Gastrocnemius medialis (tissue), 4 donors: ENCODE results near the gene TMEM176A. TPM values are rescaled to one million over a fixed set of nuclear protein-coding genes. Genes with fewer than 3 reads are reported as not detected.

Experiments used
- ATAC-seq, 2 donors: fragments of 150-250 bp; one replicate each; pipeline ENCODE4 v1.9.1; 2016
- DNase-seq, 2 donors: peaks; one replicate each; pipeline ENCODE4 v3.0.0-alpha.2; 2019
- H3K27ac ChIP-seq, 4 donors: fragments of 200-600 bp; sonication (generic); 1 replicate in 1 of 4; 2 replicates in 3 of 4; pipeline ENCODE4 v1.5.1; 2016 to 2018; ENCODE audit warnings: mild to moderate bottlenecking in 2 of 4, moderate library complexity in 1 of 4
- H3K27me3 ChIP-seq, 3 donors: fragments of 200-600 bp; sonication (generic) in 2 of 3; 1 replicate in 1 of 3; 2 replicates in 2 of 3; pipeline versions ENCODE4 v1.5.1 to v1.6.0; 2016 to 2019; ENCODE audit warnings: mild to moderate bottlenecking in 1 of 3, moderate library complexity in 1 of 3
- H3K36me3 ChIP-seq, 2 donors: fragments of 200-600 bp; sonication (generic) in 1 of 2; one replicate each; pipeline ENCODE4 v1.5.1; 2017 to 2018
- H3K4me1 ChIP-seq, 2 donors: fragments of 200-600 bp; sonication (generic) in 1 of 2; one replicate each; pipeline ENCODE4 v1.5.1; 2016 to 2017; ENCODE audit warnings: mild to moderate bottlenecking in 2 of 2
- H3K4me3 ChIP-seq, 4 donors: fragments of 200-600 bp; sonication (generic) in 3 of 4; 1 replicate in 1 of 4; 2 replicates in 3 of 4; pipeline ENCODE4 v1.5.1; 2016 to 2019; ENCODE audit warnings: mild to moderate bottlenecking in 2 of 4
- H3K9me3 ChIP-seq, 3 donors: fragments of 200-600 bp; sonication (generic) in 2 of 3; 1 replicate in 1 of 3; 2 replicates in 2 of 3; pipeline ENCODE4 v1.5.1; 2016 to 2019
- POLR2A ChIP-seq, 2 donors: fragments of 450-650 bp; IDR thresholded peaks; one replicate each; pipeline ENCODE4 v1.6.1; 2017; ENCODE audit warnings: antibody characterized with exemption in 2 of 2, mild to moderate bottlenecking in 2 of 2, moderate library complexity in 2 of 2
- in situ Hi-C, 4 donors: fragments of 200-750 bp; cut with MboI; loops; one replicate each; pipeline versions ENCODE4 v1.15.0 to v1.8.0; 2017; ENCODE audit warnings: low sequenced_read_pairs in 4 of 4
- intact Hi-C: fragments of 100-400 bp; cut with DNase I; formaldehyde crosslinking; loops from one replicate; pipeline ENCODE4 v1.15.1; 2023; ENCODE audit warnings: low total_unique reads
- total RNA-seq, 4 donors: library from RNA; depleted of rRNA; stranded (reverse); fragments of >200 nt; gene quantifications; one replicate each; pipeline versions ENCODE4 v1.1.0 to v1.2.3, GENCODE V29; 2016
- TF ChIP-seq, protein P1 (sequence below), 5 experiments: fragments of 450-650 bp in 3 of 5; fragments of 200-600 bp in 2 of 5; sonication (generic) in 2 of 5; IDR thresholded peaks in 4 of 5; conservative IDR thresholded peaks in 1 of 5; 1 replicate in 4 of 5; 2 replicates in 1 of 5; pipeline ENCODE4 v1.5.1; 2016 to 2019; ENCODE audit warnings: antibody characterized with exemption in 5 of 5, mild to moderate bottlenecking in 3 of 5, moderate library complexity in 3 of 5

TMEM176A gene
- total RNA-seq, 4 donors from 2014 or later, result 5.2 to 12.9 (median 8.9) TPM

DNA sequence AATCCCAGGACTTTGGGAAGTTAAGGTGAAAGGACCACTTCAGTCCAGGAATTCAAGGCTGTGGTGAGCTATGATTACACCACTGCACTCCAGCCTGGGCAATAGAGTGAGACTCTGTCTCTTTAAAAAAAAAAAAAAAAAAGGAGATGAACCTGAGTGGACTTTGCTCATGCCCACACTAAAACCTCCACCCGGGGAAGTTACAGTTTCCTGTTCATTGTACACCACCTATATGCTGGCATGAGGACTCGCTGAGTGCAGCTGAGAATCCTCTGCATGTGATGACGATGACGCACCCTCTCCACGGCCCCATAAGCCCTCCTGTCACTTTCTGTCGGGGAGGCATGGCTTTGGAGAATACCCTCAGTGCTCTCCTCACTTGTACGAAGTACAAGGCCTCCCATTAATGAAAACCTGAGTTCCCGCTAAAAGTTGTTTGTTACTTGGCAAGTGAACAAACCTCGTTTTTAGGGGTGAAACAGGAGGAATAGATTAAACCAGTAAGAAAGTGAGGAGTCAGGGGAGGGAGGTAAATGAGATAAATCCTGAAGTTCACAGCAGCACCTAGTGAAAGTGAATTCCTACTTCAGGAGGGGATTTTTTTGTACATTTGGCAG lies 16.3 kb upstream of the TMEM176A start:
- in situ Hi-C loops, result loop anchor here in 3 of 4 donors (5.0 to 25.0 kb wide), 2 partner anchors 93 to 203 kb away; partner anchors contain the start of genes KCNH2 (in 3 of the 3) and NOS3 (in 3 of the 3)
- intact Hi-C loops, result no loop called here
- peaks cover 4 to 14% of the 10 kb centered on the region in 2 donors for H3K4me1 ChIP-seq

DNA sequence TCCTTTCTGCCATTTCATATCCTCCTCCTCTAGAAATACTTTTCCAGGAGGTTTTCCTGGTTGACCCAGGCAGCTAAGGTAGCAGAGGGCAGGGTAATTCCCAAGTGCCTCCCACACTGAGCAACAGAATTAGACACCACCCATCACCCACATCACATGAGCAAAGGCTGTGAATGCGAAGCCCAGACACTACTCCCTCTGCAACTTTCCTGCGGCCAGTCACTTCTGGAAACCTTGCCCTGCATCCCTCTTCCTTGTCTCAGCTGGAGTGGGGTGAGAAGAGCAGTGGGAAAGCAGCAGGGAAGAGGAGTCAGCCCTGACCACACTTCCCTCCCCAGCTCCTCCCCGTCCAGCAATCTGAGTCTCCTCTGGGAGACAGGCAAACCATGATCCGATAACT lies 15.6 kb upstream of the TMEM176A start:
- peak overlapping the region in 1 of 4 donors; percentile 15 for H3K27ac ChIP-seq
- peaks cover 4 to 14% of the 10 kb centered on the region in 2 donors for H3K4me1 ChIP-seq
- H3K4me3 ChIP-seq, result no peak overlapping the region
- TF ChIP-seq, protein P1, sequence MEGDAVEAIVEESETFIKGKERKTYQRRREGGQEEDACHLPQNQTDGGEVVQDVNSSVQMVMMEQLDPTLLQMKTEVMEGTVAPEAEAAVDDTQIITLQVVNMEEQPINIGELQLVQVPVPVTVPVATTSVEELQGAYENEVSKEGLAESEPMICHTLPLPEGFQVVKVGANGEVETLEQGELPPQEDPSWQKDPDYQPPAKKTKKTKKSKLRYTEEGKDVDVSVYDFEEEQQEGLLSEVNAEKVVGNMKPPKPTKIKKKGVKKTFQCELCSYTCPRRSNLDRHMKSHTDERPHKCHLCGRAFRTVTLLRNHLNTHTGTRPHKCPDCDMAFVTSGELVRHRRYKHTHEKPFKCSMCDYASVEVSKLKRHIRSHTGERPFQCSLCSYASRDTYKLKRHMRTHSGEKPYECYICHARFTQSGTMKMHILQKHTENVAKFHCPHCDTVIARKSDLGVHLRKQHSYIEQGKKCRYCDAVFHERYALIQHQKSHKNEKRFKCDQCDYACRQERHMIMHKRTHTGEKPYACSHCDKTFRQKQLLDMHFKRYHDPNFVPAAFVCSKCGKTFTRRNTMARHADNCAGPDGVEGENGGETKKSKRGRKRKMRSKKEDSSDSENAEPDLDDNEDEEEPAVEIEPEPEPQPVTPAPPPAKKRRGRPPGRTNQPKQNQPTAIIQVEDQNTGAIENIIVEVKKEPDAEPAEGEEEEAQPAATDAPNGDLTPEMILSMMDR (IDR thresholded peaks at IDR 0.05 in 4 of 5, conservative IDR thresholded peaks at IDR 0.05 in 1 of 5), result no peak
- TF ChIP-seq POLR2A (IDR thresholded peaks at IDR 0.05), result no peak
- in situ Hi-C loops (loop anchor here in 3 of 4 donors (5.0 to 25.0 kb wide), 2 partner anchors 92 to 202 kb away; partner anchors contain the start of genes KCNH2 (in 3 of the 3) and NOS3 (in 3 of the 3)), intact Hi-C loops (no loop called here)
- H3K9me3 ChIP-seq, result no peaks in the 10 kb centered on the region
- DNase-seq, result no peak
- ATAC-seq, result no peak
- H3K36me3 ChIP-seq, result no peaks in the 10 kb centered on the region
- no peaks in the 10 kb centered on the region for H3K27me3 ChIP-seq

More for the DNA sequence above, 16.3 kb upstream of the TMEM176A start:
- Histone ChIP-seq H3K36me3 (no peaks in the 10 kb centered on the region), H3K27me3 (no peaks in the 10 kb centered on the region), H3K4me3 (no peak overlapping the region), H3K27ac (no peak overlapping the region), H3K9me3 (no peaks in the 10 kb centered on the region)
- TF ChIP-seq, protein P1 (IDR thresholded peaks at IDR 0.05 in 4 of 5, conservative IDR thresholded peaks at IDR 0.05 in 1 of 5), result no peak
- no peak for TF ChIP-seq POLR2A (IDR thresholded peaks at IDR 0.05)
- ATAC-seq (no peak), DNase-seq (no peak)

DNA sequence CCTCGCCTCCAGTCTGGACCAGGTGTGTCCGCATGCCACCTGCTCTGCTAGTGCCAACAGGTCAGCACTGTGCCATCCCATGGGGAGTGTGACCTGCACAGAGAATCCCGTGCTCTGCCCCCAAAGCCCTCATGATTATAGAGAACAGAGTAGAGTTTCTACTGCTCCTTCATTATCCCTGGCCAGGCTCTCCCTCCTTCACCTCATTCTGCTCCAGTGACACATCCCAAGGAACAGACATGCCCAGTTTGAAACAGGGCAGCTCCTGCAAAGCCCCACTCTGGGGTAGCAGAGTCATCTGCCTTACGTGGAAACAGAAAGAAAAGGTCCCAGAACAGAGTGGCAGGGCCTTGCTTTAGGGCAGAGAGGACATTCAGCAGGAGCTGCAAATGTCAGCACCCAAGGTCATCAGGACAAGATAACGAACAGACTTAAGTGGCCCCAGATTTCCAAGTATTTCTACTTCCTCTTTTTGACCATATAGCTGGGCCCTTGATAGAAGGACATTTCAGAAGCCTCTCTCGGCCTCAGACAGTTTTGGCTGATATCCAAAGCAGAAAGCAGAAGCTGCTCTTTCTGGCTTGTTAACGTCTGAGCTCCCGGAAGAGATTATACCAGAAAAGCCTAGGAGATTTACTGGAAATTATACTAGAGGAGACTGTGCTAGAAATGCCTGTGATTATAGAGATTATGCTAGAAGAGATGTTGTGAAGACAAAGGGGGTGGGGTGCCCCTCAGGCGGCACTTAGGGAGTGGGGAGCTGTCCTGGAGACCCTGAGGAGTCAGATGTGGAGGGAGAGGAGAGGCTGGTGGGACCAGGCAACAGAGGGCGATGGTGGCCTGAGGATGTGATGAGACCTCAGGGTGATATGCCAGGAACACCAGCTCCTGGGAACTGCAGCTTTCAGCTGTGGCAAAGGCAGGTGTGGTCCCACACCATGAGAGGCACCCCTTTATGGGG lies 13.0 kb upstream of the TMEM176A start:
- Histone ChIP-seq H3K4me1 (peaks cover 4 to 14% of the 10 kb centered on the region in 2 donors), H3K4me3 (no peak overlapping the region), H3K27ac (peak overlapping the region; percentile 37 to 66 (median 61)), H3K27me3 (no peaks in the 10 kb centered on the region), H3K36me3 (no peaks in the 10 kb centered on the region), H3K9me3 (no peaks in the 10 kb centered on the region)
- intact Hi-C loops (no loop called here), in situ Hi-C loops (loop anchor here in 3 of 4 donors (25.0 kb wide), 1 partner anchor 200 kb away; the partner anchor contains the start of genes KCNH2 (in 3 of the 3) and NOS3 (in 3 of the 3))
- DNase-seq (no peak), ATAC-seq (peak in 1 of 2 donors; percentile 47)
- TF ChIP-seq, protein P1 (IDR thresholded peaks at IDR 0.05 in 4 of 5, conservative IDR thresholded peaks at IDR 0.05 in 1 of 5), result no peak
- TF ChIP-seq POLR2A (IDR thresholded peaks at IDR 0.05), result no peak

DNA sequence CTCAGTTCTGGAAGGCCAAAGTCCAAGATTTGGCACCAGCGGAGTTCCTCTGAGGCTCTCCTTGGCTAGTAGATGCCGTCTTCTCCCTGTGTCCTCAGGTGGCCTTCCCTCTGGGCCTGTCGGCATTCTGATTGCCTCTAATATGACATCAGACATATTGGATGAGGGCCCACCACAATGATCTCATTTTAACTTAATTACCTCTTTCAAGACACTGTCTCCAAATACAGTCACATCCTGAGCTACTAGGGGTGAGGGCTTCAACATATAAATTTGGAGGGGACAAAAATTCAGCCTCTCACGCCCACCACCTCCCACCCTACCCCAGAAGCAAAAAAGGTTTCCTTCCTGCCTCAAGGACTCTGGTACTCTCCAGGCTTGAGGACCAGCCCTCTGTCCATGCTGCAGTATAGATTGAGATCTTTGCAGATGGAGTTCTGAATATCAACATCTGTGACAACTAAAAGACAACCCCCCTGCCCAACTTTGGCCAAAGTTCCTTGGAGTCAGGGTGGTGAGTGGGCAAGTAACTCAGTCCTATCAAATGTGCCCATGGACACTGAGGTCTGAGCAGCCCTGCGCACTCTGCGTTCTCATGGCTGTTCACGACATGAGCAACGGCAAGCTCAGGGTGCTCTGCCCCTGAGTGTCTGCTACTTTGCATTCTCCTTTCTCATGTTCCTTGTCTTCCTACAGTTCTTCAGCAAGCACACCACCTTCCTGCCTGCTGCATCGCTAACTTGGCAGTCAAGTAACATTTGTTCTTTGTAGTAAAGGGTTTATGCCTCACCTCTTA lies 11.9 kb upstream of the TMEM176A start:
- TF ChIP-seq, protein P1 (IDR thresholded peaks at IDR 0.05 in 4 of 5, conservative IDR thresholded peaks at IDR 0.05 in 1 of 5), result no peak
- no peak for TF ChIP-seq POLR2A (IDR thresholded peaks at IDR 0.05)
- ATAC-seq (peak; percentile 62 to 76), DNase-seq (peak; percentile 40 to 59)
- Histone ChIP-seq H3K27ac (peak overlapping the region; percentile 37 to 66 (median 61)), H3K36me3 (no peaks in the 10 kb centered on the region), H3K4me3 (no peak overlapping the region), H3K27me3 (no peaks in the 10 kb centered on the region), H3K4me1 (peaks cover 4 to 14% of the 10 kb centered on the region in 2 donors), H3K9me3 (no peaks in the 10 kb centered on the region)
- intact Hi-C loops (no loop called here), in situ Hi-C loops (loop anchor here in 3 of 4 donors (25.0 kb wide), 1 partner anchor 199 kb away; the partner anchor contains the start of genes KCNH2 (in 3 of the 3) and NOS3 (in 3 of the 3))
